DMS114 treated with DMSO at 0.1 percent for 48 hours (cell line): ENCODE data around the gene RNF14.
A peak's percentile ranks its signal among the peaks of the same experiment; 100 is the strongest.

ENCODE experiments used
- DNase-seq: peaks from one replicate; lab custom pipeline; 2025; ENCODE audit not compliant: unreplicated experiment; lab: John Stamatoyannopoulos, UW

Gene RNF14

DNA sequence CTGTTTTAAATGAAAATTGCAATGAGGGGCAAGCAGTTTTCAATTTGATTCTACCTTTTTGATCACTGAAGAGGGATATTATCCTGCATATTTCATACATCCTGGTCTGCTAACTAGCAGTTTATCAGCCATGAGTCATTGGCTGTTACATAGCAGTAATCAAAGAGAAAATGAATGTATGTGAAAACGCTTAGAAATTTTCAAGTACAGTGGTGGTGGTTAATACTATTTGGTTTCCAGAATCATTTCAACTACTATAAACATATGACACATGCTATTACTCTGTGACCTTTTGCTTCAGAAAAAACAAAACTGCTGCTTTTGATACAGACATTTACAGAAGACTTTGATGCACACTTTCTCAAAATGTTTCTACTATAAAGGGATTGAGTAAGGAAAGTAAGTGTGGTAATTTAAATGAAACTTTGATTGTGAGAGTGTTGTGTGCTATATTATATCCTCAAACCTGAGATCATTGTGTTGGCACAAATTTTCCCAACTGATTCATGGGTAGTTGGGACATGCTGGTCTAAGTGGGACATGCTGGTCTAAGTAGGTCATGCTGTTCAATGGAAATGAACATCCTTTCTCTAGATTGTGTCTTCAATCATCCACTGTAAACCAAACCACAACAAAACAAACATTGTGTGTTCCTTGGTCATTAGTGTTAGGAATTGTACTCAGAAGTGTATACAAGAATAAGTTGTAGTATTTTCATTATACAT lies 5.1 kb downstream of the RNF14 start:
- no peak for DNase-seq

GRCh38 chr5:141976176-141976575 lies 7.3 kb downstream of the RNF14 start:
- DNase-seq = no peak

DNA sequence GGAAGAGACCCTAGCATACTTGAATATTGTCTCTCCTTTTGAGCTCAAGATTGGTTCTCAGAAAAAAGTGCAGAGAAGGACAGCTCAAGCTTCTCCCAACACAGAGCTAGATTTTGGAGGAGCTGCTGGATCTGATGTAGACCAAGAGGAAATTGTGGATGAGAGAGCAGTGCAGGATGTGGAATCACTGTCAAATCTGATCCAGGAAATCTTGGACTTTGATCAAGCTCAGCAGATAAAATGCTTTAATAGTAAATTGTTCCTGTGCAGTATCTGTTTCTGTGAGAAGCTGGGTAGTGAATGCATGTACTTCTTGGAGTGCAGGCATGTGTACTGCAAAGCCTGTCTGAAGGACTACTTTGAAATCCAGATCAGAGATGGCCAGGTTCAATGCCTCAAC lies 9.5 kb downstream of the RNF14 start:
- no peak for DNase-seq

GRCh38 chr5:141982626-141983025 lies 13.7 kb downstream of the RNF14 start:
- DNase-seq = no peak

- no peak for DNase-seq
Measured at GRCh38 chr5:141986072-141986471, 17.2 kb downstream of the RNF14 start.

DNA sequence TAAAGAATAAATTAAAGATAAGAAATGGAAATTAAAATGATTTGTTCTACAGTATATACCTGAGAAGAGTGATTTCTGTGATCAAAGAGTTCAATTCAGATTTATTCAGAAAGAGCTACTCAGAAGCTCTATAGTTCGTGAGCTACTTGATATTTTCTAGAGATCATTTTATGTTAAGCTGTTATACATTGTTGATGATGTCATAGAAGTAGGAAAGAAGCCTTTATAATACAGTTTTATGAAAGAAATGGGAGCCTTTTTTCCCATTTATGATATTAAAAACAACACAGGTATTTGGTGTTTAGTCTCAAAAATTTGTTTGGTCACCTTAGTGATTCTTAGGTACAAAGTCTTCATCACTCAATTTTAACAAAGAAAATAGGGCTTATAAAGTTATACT lies 20.8 kb downstream of the RNF14 start:
- DNase-seq = no peak

- peak; percentile 66 for DNase-seq
Measured at GRCh38 chr5:141992349-141992963, 23.6 kb downstream of the RNF14 start.

DNA sequence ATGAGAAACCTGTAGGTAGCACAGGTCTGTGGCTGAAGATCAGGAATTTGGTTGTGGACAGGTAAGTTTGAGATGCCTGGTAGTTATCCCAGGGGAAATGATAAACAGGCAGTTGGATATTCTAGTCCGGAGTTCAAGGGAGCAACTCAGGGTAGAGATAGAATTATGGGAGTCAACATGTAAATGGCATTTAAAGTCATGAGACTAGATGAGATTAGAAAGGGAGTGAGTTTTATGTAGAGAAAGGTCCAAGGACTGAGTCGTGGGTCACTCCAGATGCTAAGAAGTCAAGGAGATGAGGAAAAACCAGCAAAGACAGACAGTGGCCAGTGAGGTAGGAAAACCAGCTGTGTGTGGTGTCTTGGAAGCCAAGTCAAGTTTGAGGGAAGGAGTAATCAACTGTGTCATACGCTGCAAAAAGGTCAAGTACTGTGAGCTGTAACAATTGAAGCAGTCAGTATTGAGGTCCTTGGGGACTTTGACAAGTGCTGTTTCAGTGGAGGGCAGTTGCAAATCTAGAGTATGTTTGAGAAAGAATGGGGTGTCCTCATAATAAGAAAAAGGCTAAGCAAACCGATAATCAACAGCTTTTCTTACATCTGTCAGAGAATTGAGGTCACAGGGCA lies 25.7 kb downstream of the RNF14 start:
- DNase-seq = no peak

DNA sequence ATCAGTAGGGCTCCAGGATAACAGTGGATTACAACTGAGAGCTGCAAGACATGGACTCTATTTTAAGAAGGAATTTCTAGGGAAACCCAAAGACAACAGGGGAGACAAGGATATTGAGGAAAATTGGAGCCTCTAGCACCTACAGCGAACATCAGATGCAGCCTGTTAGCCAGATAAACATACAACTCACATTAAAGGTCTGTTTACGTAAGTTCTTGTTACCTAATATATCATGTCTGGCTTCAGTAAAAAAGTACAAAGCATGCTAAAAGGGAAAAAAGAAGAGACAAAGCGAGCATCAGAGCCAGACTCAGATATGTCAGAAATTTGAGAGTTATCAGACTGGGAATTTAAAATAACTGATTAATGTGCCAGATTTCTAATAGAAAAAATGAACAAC lies 26.8 kb downstream of the RNF14 start:
- no peak for DNase-seq

DNA sequence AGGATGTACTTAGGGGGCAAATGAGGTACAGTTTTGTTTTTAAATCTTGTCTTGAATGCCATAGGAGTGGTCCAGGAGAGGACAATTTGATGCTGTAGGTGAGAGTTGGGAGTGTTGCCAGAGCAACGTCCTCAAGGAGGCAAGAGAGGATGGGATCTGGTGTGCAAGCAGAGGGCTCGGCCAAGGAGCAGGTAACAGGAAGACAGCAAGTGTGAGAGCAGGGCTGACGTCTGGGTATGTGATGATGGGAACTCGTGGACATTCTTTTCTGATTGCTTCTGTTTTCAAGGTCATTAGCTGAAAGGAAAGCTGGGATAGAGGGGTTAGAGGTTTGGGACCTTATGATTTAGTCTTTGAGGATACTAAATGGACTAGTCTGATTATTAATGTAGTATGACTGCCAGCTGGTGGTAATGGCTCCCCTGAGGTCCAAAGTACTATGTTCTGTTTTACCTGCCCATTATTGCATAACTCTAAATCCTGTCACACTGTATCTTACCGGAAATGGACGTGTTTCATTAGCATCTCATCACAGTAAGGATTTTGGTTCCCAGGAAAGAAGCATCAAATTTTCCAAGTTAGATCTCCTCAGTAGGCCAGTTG lies 28.6 kb downstream of the RNF14 start:
- no peak for DNase-seq

GRCh38 chr5:142000173-142000572 lies 31.3 kb downstream of the RNF14 start:
- DNase-seq = no peak

GRCh38 chr5:142000704-142001484 lies 32.0 kb downstream of the RNF14 start:
- DNase-seq = no peak

DNA sequence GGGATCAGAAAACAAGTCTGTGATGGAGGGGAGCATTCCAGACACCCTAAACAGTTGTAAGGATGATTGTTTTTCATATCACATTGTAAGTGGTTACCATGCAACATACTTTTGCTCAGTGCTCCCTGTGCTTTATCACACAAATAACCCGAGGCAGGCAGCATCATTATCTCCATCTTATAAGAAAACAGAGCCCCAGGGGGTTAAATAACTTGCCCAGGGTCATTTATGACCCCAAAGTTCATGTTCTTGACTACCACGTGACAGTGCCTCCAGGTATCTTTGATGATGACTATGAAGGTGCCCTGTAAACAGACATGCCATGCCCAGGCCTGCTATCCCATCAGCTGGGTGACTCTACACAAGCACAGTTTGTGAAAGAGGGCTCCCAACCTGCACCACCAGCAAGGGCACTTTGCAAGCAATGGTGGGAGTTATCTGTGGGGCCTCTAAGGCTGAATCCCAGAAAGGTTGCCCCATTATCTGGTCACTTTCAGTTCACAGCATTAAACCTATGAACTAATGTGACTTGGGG lies 34.4 kb downstream of the RNF14 start:
- no peak for DNase-seq

DNA sequence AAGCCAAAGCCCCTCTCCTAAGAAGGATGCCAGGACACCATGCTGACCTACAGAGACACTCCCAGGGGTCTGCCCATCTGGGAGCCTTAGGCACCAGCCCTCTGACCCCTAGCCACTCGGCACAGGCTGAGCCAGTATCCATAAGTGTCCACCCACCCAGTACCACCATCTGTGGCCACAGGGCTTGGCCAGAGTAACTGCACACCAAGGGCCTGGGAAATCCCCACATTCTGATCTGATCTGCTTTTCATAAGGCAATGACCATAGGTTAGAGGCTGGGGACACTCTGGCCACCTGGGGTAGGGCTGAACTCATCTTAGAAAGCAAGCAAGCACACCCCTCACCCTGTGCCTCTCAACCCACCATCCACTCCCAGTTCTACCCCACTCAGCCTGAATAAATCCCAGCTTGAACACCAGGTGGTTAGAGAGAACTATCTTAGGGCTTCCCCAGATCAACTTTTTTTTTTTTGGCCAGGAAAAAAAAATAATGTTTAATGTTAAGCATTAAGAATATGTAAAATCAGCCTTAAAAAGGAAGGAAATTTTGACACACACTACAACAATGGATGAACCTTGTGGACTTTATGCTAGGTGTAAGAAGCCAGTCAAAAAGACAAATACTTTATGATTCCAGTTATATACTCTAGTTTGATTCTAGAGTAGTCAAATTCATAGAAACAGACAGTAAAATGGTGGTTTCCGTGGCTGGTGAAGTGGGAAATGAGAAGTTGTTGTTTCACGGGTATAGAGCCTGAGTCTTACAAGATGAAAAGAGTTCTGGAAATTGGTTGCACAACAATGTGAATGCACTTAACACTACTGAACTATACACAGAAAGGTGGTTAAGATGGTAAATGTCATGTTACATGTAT lies 37.7 kb downstream of the RNF14 start:
- no peak for DNase-seq

DNA sequence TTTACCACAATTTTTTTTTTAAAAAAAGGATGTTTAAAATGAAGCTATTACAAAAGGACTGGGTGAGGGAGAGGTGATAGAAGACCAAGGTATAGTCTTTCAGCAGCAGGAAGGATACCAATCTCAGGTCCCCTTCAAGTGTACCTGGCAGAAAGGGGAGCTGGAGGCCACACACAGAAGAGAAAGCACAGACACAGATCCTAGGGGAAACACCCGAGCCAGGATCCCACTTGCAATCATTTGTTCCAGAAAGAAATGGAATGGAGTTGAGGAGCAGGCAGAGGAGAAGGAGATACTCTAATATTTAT lies 38.3 kb downstream of the RNF14 start:
- no peak for DNase-seq

DNA sequence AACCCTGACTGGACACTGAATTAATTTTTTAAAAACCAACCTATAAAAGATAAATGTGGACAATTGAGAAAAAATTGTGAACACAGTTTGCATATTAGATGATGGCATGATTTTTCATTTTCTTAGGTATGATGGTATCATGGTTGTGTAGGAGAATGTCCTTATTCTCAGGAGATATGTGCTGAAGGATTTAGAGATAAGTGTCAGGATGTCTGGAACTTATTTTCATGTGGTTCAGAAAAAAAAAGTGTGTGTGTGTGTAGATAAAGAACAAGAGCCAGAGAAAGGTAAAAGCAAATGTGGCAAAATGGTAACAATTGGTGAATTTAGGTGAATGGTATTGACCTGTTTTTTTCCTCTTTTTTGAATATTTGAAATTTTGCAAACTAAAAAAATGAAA lies 39.9 kb downstream of the RNF14 start:
- no peak for DNase-seq

GRCh38 chr5:142009886-142010285 lies 41.0 kb downstream of the RNF14 start:
- no peak for DNase-seq

DNA sequence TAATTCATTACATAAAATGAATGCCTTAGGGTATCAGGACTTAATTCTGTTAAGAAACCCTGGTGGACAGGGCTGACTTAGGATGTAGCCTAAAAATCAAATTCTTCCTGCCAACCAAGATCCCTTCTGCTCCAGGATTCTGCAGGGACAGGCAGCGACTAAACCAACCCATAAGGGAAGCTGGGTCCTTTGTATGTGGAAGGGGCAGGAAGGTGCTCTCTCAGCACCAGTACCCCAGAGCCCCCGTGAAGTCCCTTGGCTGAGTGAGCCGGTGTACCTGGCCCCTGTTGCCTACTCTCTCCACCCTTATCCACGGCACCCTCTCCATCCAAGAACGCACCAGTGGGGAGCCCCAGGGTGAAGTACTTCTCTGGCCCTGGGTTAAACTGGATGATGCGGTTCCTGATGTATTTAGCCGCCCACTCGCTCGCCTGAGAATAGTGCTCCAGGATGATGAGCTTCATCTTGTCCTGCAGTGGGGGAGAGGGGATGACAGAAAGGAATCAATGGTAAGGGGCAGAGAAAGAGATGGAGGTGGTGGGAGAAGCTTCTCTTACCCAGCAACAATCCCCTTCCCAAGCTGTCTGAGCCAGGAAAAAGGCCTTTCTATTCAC lies 42.8 kb downstream of the RNF14 start:
- no peak for DNase-seq

GRCh38 chr5:142012186-142012785 lies 43.4 kb downstream of the RNF14 start:
- DNase-seq = no peak
